Stimulated activated CD4-positive, alpha-beta T cell treated with anti-CD3 and anti-CD28 coated beads, Interleukin-15, amount 100 ng/mL, for 24 hours (primary cell): ENCODE data around the gene KRT12.
"Not testable (repeated sequence)": the region's sequence is repeated elsewhere in the genome, so short reads cannot be mapped to it uniquely, and the experiment has no call there.

Experiments
- DNase-seq: peaks from one replicate; pipeline ENCODE4 v3.0.0-alpha.2; 2020

Gene KRT12

DNA sequence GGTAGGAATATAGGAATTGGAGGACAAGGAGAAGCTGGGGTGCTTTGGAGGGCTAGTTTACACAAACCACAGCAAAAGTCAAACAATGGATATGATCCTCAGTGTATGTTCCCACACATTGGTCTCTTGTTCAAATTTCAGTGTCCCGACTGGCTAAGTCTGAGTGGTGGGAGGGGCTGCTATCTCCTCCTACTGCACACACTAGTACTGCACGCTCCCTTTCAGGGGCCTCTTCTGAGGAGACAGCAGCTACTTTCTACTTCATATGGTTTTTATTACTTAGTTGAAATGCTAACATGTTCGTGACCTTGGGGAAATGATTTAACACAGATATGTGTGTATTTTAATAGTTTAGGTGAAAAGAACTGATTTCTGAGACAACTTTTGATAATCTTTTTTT is 25.8 kb downstream of the KRT12 start:
- DNase-seq: no peak

- no peak for DNase-seq
Measured at GRCh38 chr17:40839194-40839593, 27.8 kb downstream of the KRT12 start.

GRCh38 chr17:40836020-40836419 is 31.0 kb downstream of the KRT12 start:
- no peak for DNase-seq

- DNase-seq: no peak
Measured at GRCh38 chr17:40833882-40834281, 33.1 kb downstream of the KRT12 start.

GRCh38 chr17:40832840-40833239 is 34.2 kb downstream of the KRT12 start:
- no peak for DNase-seq

DNA sequence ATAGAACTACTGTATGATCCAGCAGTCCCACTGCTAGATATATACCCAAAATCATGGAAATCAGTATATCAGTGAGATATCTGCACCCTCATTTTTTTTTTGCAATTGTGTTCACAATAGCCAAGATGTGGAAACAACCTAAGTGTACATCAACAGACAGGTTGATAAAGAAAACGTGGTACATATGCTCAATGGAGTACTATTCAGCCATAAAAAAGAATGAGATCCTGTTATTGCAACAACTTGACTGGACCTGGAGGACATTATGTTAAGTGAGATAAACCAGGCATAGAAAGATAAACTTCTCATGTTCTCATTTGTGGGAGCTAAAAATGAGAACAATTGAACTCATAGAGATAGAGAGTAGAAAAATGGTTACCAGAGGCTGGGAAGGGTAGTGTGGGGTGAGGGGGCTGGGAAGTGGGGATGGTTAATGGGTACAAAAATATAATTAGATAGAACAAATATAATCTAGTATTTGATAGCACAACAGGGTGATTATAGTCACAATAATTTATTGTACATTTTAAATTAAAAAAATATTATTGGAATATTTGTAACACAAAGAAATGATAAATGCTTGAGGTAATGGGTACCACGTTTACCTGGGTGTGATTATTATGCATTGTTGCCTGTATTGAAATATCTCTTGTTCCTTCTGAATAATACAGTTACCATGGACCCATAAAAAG is 36.8 kb downstream of the KRT12 start:
- no peak for DNase-seq

DNA sequence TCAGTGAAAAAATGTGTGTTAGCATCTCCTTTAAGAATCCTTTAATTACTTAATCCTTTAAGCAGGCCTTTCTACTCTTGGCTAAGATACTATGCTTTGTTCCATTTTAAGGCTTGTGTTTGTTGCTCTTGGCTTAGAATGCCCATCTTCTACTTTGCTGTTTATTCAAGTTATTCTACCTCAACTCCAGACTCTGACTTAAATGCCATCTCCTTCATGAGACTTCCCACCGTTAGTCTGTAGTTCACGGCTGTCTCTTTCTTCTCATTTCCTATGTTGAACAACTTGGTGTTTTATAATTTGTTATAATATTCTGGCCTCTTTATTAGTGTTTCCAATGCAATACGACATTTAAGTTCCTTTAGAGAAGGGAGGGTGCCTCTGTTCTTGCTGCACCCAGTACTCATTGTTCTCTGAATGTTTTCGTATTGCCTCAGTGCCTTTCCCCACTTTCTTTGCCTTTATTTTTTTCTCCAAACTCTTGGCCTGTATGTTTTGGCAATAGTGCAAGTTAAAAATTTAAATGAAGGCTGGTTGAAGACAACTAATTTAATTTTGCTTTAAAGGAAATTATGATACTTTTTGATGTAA is 38.5 kb downstream of the KRT12 start:
- no peak for DNase-seq

DNA sequence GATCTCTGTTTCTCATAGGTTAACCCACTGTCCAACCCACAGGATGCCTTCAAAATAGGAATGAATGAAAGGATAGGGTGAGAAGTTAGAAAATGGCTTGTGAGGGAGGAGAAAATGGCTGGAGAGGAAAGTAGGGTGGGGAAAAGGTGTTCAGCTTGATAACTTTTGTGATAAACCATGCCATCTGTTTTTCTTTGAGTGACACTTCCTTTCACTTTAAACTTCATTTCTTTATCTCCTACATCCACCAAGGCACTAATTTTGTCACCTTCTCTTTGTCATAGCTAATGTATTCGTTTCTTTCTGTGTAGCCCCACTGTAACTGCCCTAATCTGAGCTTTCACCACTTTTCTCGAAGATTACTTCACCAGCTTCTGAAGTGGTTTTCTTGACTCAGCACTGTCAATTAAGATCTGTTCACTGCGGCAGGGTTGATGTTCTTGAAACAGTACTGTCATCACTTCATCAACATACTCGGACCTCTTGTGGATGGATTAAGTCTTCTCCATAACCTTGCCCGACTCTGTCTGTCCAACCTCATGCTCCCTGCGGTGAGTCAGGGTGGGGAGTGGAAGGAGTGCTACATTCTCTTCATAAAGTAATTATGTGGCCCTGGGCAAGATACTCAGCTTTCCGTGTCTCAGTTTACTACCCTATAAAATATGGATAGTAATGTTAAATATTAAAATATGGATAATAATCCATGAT is 39.1 kb downstream of the KRT12 start:
- DNase-seq: no peak

GRCh38 chr17:40825599-40825998 is 41.4 kb downstream of the KRT12 start:
- no peak for DNase-seq

GRCh38 chr17:40824015-40824832 is 42.8 kb downstream of the KRT12 start:
- no peak for DNase-seq

GRCh38 chr17:40822132-40822812 is 44.8 kb downstream of the KRT12 start, which contains the start of gene KRT10:
Gene KRT10, minus strand, starts transcription at chr17:40822614. Its CDS starts 29 bp downstream, at chr17:40822585.
- DNase-seq: no peak

- no peak for DNase-seq
Measured at GRCh38 chr17:40821536-40821935, 45.5 kb downstream of the KRT12 start.

DNA sequence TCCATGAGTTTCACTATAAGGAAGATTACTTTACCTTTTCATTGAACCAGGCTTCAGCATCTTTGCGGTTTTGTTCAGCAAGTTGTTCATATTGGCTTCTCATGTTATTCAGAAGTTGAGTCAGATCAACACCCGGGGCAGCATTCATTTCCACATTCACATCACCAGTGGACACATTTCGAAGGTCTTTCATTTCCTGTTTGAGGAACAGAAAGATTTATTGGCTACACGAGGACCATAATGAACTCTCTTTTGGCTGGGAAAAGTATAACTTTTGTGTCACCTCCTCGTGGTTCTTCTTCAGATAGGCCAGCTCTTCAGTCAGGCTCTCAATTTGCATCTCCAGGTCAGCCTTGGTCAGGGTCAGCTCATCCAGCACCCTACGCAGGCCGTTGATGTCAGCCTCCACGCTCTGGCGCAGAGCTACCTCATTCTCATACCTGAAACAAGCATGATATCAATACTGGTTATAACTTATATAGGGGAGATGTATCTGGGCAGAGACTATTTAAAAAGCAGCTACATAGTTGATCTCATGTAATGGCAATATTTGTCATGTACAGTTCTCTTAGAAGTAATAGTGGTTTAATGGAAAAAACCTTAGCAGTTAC is 46.7 kb downstream of the KRT12 start:
- DNase-seq: no peak

GRCh38 chr17:40819528-40820125 is 47.4 kb downstream of the KRT12 start:
- DNase-seq: no peak

GRCh38 chr17:40818733-40819527 is 48.1 kb downstream of the KRT12 start:
- DNase-seq: peak; percentile 87

DNA sequence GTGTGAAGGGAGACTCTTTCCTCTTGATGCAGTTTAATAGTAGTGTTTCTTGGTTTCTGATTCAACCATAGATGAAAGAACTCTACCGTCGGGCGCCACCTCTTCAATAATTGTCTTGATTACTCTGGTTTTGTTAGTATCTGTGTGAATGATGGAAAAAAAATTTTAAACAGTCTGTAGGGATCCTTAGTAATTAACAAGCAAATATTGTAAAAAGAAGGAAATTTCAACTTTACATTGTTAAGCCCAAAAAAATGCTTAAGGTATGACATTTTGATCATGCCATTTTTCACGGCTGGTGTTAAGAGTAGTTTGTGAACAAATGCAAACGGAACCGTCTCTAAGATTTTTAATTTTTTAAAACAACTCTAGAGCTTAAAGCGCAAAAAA is 48.7 kb downstream of the KRT12 start:
- no peak for DNase-seq

- DNase-seq: no peak
Measured at GRCh38 chr17:40817103-40817682, 49.8 kb downstream of the KRT12 start.

DNA sequence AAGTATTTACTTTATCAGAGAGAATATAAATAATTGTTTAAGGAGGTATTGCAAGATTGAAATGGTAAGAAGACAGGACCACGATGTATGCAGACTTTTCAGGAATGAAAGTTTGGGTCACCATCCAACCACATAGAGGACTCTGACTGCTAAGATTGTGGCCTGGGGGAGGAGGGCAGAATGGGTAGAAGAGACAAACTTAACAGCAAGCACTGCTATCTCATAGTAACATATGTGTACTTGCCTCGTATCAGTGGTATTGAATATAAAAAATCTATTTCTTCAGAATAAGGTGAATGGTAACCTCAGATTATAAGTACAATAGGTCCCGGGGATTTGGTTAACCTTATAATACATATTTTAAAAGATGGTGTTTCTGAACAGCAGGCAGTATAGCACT is 50.5 kb downstream of the KRT12 start:
- no peak for DNase-seq

- DNase-seq: no peak
Measured at GRCh38 chr17:40815381-40815780, 51.6 kb downstream of the KRT12 start.

- DNase-seq: not testable (repeated sequence)
Measured at GRCh38 chr17:40814657-40815056, 52.4 kb downstream of the KRT12 start.

- DNase-seq: no peak
Measured at GRCh38 chr17:40813804-40814203, 53.2 kb downstream of the KRT12 start.
